ENCODE data around the gene MACROD2. TPM values are rescaled to one million over a fixed set of nuclear protein-coding genes. Genes with fewer than 3 reads are reported as not detected.

MACROD2 gene
- total RNA-seq, 2 donors from 2014 or later, result 0.94 to 10.4 TPM

GRCh38 chr20:14865731-14866130, 870.4 kb downstream of the MACROD2 start:
- Histone ChIP-seq H3K36me3 (no peaks in the 10 kb centered on the region), H3K27ac (no peak overlapping the region), H3K4me3 (no peak overlapping the region), H3K9me3 (no peaks in the 10 kb centered on the region), H3K27me3 (no peaks in the 10 kb centered on the region), H3K4me1 (no peaks in the 10 kb centered on the region)
- DNase-seq (ENCODE audit: low spot score), result no peak
- no peak for TF ChIP-seq CTCF (IDR thresholded peaks at IDR 0.05)

- no peaks in the 10 kb centered on the region for H3K4me1 ChIP-seq
- no peak overlapping the region for H3K27ac ChIP-seq
- no peaks in the 10 kb centered on the region for H3K36me3 ChIP-seq
- TF ChIP-seq CTCF (IDR thresholded peaks at IDR 0.05), result no peak
- no peak overlapping the region for H3K4me3 ChIP-seq
- no peaks in the 10 kb centered on the region for H3K27me3 ChIP-seq
- no peak for DNase-seq (ENCODE audit: low spot score)
- H3K9me3 ChIP-seq, result no peaks in the 10 kb centered on the region
Observed at GRCh38 chr20:14866841-14867514, 871.7 kb downstream of the MACROD2 start.

DNA sequence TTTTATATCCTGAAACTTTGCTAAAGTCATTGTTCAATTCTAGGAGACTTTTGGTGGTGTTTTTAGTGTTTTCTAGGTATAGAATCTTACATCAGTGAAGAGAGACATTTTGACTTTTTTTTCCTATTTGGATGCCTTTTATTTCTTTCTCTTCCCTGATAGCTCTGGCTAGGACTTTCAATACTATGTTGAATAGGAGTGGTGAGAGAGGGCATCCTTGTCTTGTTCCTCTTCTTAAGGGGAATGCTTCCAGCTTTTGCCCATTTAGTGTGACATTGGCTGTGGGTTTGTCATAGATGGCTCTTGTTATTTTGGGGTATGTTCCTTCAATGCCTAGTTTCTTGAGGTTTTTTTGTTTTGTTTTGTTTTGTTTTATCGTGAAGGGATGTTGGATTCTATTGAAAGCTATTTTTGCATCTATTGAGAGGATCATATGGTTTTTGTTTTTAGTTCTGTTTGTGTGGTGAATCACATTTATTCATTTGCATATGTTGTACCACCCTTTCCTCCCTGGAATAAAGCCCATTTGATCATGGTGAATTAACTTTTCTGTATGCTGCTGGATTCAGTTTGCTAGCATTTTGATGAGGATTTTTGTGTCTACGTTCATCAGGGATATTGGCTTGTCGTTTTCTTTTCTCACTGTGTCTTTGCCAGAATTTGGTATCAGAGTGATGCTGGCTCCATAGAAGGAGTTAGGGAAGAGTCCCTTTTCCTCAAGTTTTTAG, 882.1 kb downstream of the MACROD2 start:
- Histone ChIP-seq H3K27ac (no peak overlapping the region), H3K4me3 (no peak overlapping the region), H3K4me1 (no peaks in the 10 kb centered on the region), H3K27me3 (no peaks in the 10 kb centered on the region), H3K36me3 (no peaks in the 10 kb centered on the region), H3K9me3 (no peaks in the 10 kb centered on the region)
- no peak for TF ChIP-seq CTCF (IDR thresholded peaks at IDR 0.05)
- DNase-seq (ENCODE audit: low spot score), result no peak

GRCh38 chr20:14878676-14879019, 883.3 kb downstream of the MACROD2 start:
- Histone ChIP-seq H3K9me3 (no peaks in the 10 kb centered on the region), H3K36me3 (no peaks in the 10 kb centered on the region), H3K27me3 (no peaks in the 10 kb centered on the region), H3K4me1 (no peaks in the 10 kb centered on the region), H3K27ac (no peak overlapping the region), H3K4me3 (no peak overlapping the region)
- TF ChIP-seq CTCF (IDR thresholded peaks at IDR 0.05), result no peak
- no peak for DNase-seq (ENCODE audit: low spot score)

- Histone ChIP-seq H3K4me3 (no peak overlapping the region), H3K9me3 (no peaks in the 10 kb centered on the region), H3K36me3 (no peaks in the 10 kb centered on the region), H3K4me1 (no peaks in the 10 kb centered on the region), H3K27ac (no peak overlapping the region), H3K27me3 (no peaks in the 10 kb centered on the region)
- TF ChIP-seq CTCF (IDR thresholded peaks at IDR 0.05), result no peak
- no peak for DNase-seq (ENCODE audit: low spot score)
Observed at GRCh38 chr20:14879020-14879697, 883.8 kb downstream of the MACROD2 start.

Measured in right atrium auricular region (tissue), 2 donors.